Sciatic nerve (tissue), 2 donors: ENCODE data around the gene CRYL1. TPM values are rescaled to one million over a fixed set of nuclear protein-coding genes. Genes with fewer than 3 reads are reported as not detected.
A peak's percentile ranks its signal among the peaks of the same experiment; 100 is the strongest.

Experiments
- ATAC-seq: fragments of 200-7000 bp; cut with Tn5 transposase; one replicate; pipeline ENCODE4 v1.9.1; 2020; ENCODE audit warnings: mild to moderate bottlenecking, moderate library complexity
- DNase-seq: peaks from one replicate; pipeline ENCODE4 v3.0.0-alpha.2; 2020; ENCODE audit warnings: low spot score
- intact Hi-C: fragments of 100-400 bp; cut with DNase I; formaldehyde crosslinking; loops from one replicate; pipeline ENCODE4 v1.14.2; 2022
- microRNA-seq: library from miRNA; unstranded; fragments of <30 nt; microRNA quantifications from one replicate; pipeline ENCODE4 v1.2.0, GENCODE V29; 2020
- total RNA-seq: library from RNA; stranded (reverse); fragmentation: NEBNext Ultra II Directional; extraction: Animal tissue kit (Norgen Biotek cat#: 25700); gene quantifications from one replicate; pipeline ENCODE4 v1.2.1, GENCODE V29; 2021
- donor health status: DM: no; HTN: no; CAD: no.
- donor health status: DM: no; HTN: no; CAD: no.

Gene CRYL1
- total RNA-seq, 1 donor from 2014 or later = 44.8 TPM

DNA sequence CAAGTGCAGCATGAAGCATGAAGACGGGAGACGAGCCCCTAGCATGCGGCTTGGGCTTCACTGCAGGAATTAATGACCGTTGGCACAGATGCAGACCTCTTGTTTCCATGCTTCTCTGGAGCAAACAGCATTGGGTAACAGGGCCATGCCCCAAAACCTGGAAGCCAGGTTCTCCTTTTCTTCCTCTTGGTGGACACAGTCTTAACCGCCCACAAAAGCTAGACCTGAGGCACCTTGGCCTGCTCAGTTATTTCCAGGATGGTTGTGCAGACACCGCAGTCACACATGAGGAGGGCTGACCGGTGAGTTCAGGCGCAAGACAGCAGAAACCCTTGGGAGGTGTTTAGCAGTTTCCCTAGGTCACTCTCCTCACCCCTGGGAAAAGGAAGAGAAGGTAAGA is 159.6 kb downstream of the CRYL1 start:
- DNase-seq (no peak), ATAC-seq (no peak)
- intact Hi-C loops = no loop called here

DNA sequence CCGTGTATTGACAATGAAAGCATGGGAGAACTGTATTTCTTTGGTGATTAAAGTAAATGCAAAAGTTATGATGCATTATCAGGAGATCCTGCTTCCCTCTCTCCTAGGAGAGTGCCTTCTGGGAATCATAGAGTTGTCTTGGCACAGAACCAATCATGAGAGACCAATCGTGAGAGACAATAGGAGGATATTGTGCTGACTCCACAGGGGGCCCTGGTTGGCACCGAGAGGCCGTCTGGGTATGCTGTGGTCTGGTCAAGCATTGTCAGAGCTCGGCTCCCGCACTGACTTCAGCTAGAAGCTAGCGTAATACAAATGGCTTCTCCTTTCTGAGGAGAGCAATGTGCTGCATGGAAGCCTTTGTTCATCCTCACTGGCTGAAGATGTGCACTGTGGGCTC is 162.1 kb downstream of the CRYL1 start:
- ATAC-seq = no peak
- intact Hi-C loops = no loop called here
- DNase-seq = no peak

DNA sequence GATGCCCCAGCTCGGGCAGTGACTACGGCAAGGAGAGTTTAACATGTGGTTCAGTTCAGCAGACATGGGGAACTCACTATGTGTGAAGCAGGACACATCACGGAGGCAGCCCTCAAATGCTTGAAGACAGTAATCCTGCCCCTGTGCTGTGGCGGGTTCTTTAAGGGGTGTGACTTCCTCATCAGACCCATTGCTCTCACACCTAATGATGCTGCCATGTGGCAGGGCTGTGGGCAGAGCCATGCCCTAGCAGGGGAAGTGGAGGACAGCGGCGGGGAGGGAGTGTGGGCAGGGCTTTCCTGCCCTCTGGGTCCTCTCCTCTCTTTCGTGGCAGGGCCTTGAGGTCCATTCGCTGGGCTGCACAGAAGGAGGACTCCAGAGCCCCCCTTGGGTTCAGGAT is 162.5 kb downstream of the CRYL1 start:
- intact Hi-C loops = no loop called here
- ATAC-seq = no peak
- no peak for DNase-seq

DNA sequence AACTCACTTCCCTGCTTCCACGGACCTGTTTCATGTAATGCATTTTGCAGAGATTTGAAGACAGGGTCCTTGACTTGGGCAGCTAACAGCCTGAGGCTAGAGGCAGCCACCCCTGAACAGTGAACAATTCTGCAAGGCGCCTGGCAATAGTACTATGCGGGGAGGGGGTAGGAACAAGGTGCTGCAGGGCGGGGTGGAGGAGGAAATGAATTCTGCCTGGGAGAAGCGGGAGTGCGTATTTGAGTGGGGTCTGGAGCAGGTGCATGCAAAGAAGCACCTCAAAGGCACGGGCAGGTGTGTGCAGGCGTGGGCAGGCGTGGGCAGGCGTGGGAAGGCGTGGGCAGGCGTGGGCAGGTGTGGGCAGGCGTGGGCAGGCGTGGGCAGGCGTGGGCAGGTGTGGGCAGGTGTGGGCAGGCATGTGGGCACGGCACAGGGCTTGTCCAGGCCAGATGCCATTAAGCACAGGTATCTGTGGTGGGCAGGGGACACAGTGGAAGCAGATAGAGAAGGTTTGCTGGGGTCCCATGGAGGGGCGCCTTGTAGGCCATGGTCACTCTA is 163.1 kb downstream of the CRYL1 start:
- no peak for ATAC-seq
- intact Hi-C loops = no loop called here
- no peak for DNase-seq

DNA sequence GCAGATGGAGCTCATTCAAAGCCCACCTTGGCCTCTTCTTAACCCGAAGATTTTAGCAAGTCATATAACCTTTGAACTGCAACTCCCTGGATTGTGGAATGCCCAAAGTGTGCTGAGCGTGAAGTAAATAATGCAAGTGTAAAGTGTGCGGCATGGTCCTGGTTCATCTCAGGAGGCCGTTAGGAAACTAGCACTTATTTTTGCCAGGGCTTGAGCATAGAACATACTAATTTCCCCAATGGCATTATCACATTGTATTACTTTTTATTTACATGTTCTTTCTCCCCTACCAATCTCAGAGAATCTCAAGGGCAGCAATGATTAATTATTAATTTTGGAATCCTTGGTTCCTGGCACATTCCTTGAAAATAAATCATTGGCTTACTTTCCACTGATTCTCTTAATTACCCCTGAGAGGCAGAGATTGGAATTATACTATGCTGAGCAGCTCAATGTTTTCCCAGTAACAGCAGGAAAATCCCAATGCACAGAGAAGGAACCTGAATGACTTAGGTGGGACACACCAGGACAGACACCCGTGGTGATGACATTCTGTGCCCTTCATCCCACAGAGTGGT is 164.7 kb downstream of the CRYL1 start:
- ATAC-seq (no peak), DNase-seq (no peak)
- intact Hi-C loops = no loop called here

DNA sequence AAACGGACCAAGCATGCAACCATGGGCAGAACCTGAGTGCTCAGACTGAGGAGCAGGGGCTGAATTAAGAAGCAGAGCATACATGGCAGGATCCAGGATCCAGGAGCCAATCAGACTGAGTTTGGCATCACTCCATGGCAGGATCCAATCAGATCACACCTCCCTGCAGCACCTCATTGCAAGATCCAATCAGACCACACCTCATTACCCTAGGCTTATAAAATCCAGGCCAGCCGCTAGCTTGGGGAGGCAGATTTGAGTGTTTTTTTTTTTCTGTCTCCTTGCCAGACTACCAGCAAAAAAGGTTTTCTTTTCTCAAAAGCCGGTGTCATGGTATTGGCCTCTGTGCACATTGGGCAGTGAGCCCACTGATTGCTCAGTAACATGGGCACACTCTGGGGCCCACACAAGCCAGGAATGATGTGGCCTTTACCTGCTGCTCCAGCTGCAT is 165.6 kb downstream of the CRYL1 start:
- no peak for ATAC-seq
- intact Hi-C loops = no loop called here
- no peak for DNase-seq

DNA sequence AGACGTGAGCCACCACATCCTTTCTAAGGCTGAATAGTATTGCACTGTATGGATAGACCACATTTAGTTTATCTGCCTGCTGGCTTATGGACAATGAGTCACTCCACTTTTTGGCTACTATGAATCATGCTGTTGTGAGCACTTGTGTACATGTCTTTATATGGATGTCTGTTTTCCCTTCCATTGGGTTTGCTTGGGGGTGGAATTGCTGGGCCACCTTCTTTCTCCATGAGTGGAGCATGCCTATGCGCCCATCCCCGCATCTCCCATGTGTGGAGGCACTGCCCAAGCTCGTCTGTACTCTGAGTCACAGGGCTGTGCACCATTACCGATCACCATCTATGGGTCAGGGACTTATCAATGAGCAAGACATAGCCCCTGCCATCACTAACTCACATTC is 166.3 kb downstream of the CRYL1 start:
- intact Hi-C loops = no loop called here
- ATAC-seq (no peak), DNase-seq (no peak)

DNA sequence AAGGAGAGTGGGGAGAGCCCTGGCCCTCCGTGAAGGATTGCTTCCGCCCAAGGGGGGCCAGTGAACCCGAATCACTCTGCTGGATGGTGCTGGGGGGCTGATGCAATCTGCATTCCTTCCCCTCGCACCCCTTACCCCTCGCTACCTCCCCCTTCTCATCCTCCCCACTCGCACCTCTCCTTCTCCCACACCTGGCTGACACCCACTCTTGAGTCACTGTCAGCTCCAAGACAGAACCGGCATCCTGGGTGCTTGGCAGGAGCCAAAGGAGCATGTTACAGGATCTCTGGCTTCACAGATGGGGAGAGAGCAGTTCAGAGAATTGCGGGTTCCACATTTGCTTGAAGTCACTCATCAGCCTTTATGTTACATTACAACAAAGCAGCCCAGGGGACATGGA is 167.6 kb downstream of the CRYL1 start:
- intact Hi-C loops = no loop called here
- DNase-seq (no peak), ATAC-seq (no peak)

DNA sequence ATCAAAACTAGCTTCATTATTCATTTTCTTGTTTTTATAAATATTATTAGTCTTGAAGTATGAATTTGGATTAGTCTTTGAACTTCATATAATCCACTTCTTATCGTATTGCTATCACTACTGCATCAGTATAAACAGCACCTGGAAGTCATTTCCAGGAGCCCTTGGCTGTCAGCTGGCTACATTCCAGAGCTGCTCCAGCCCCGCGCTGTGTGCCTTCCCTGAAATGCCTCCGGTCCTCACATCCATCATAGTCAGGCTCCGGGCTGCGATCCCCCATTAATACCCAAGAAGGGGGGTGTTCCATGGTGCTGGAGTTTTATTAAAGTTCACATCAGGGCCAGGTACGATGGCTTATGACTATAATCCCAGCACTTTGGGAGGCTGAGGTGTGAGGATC is 169.2 kb downstream of the CRYL1 start:
- DNase-seq (no peak), ATAC-seq (peak; percentile 52)
- intact Hi-C loops = no loop called here

DNA sequence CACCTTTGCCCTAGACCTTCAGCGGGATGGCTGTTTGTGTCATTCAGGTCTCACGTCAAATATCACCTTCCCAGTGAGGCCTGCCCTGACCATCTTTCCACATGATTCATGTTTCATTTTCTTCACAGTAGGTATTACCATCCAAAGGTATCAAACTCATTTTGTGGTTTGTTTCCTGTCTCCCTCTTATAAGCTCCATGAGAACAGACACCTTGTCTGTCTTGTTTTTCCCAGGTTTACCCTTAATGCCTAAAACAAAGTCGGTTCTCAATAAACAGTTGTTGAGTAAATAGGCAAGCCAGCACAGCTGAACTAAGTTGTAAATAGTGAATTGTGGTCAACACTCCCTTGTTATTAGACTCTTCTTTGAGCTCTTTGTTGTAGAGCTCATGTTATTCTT is 170.9 kb downstream of the CRYL1 start:
- intact Hi-C loops = no loop called here
- peak; percentile 40 for ATAC-seq
- no peak for DNase-seq

DNA sequence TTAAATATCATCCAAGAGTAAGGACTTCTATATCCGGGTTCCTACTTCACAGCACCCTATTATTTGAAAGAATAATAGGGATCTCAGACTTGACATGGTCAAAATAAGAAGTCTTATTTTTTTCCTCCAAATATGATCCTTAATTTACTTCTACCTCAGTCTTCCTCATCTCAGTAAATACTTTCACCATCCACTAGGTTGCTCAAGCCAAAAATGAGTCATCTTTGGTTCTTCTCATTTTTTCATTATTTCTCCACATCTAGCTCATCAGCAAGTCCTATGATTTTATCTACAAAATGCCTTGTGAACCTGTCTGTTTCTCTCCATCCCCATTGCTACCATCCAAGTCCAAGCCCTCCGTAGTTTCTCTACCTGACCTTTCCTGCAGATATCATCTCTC is 171.7 kb downstream of the CRYL1 start:
- intact Hi-C loops = no loop called here
- no peak for ATAC-seq
- DNase-seq = no peak

Small RNAs within 50 kb of the gene (microRNA-seq; reads per million reads assigned to microRNA genes)
- not detected for gene MIR4499

Other genes starting within 250 kb of the CRYL1 start
- gene IFT88, start 41.3 kb upstream of the CRYL1 start, total RNA-seq = 20.5 TPM
- 4.9 TPM for gene IL17D, start 177.8 kb upstream of the CRYL1 start, total RNA-seq
- gene EEF1AKMT1, start 248.1 kb upstream of the CRYL1 start, total RNA-seq = 10.4 TPM